HepG2 (cell line): Measurements from ENCODE around the gene GDI1. TPM values are rescaled to one million over a fixed set of nuclear protein-coding genes. Genes with fewer than 3 reads are reported as not detected.

Experiments used
- ATAC-seq: fragments of 200-7000 bp; cut with Tn5 transposase; 3 replicates; pipeline ENCODE4 v1.9.1; 2020; ENCODE audit warnings: mild to moderate bottlenecking, moderate library complexity
- BruUV-seq: library from RNA; stranded (reverse); fragments of 400-500 nt; replicated peaks from 2 replicates; lab custom pipeline; 2021; lab: Mats Ljungman, UMichigan
- CTCF ChIA-PET: fragments of 300-600 bp; formaldehyde crosslinking; extraction: SDS; loops from one replicate; lab custom pipeline; 2021; ENCODE audit warnings: low total read pairs, inconsistent platforms, low intra/inter-chr PET ratio; lab: Yijun Ruan, JAX
- POLR2A ChIA-PET: fragments of 350-600 bp; sonication (Branson Sonifier 250); formaldehyde crosslinking; loops from one replicate; lab custom pipeline; 2020; ENCODE audit warnings: antibody characterized with exemption, inconsistent platforms; lab: Yijun Ruan, JAX
- DNase-seq: peaks from one replicate; pipeline ENCODE4 v3.0.0-alpha.2; 2015; ENCODE audit warnings: low spot score
- FAIRE-seq: peaks from 3 replicates; lab custom pipeline; 2011; peaks lifted over from hg19 to GRCh38; lab: Jason Lieb, UNC
- H2AFZ ChIP-seq: one replicate; pipeline ENCODE4 v1.6.1; 2011; ENCODE audit warnings: low read length, inconsistent platforms
- H3K27ac ChIP-seq: fragments of 300-600 bp; 3 replicates; pipeline ENCODE4 v1.8.0; 2011; ENCODE audit warnings: mixed run types, mild to moderate bottlenecking, mixed read lengths, low read length, inconsistent platforms; ENCODE audit not compliant: insufficient read depth; ENCODE audit errors: extremely low read length
- H3K27me3 ChIP-seq, 2 experiments: fragments of 200-600 bp in 1 of 2; 2 replicates in 1 of 2; 3 replicates in 1 of 2; pipeline versions ENCODE4 v1.6.0 to v1.8.0; 2011; ENCODE audit warnings: low read length in 2 of 2, mild to moderate bottlenecking in 2 of 2, moderate library complexity in 2 of 2, inconsistent platforms in 1 of 2; ENCODE audit not compliant: insufficient read depth in 2 of 2, control insufficient read depth in 1 of 2
- H3K36me3 ChIP-seq, 2 experiments: fragments of 200-600 bp in 1 of 2; replicated peaks in 1 of 2; 2 replicates in 1 of 2; 3 replicates in 1 of 2; pipeline versions ENCODE4 v1.5.1 to v1.8.0; 2011; ENCODE audit warnings: low read length in 2 of 2, inconsistent platforms in 1 of 2; ENCODE audit not compliant: insufficient read depth in 2 of 2, control insufficient read depth in 1 of 2
- H3K4me1 ChIP-seq: 2 replicates; pipeline ENCODE4 v1.5.1; 2012; ENCODE audit warnings: low read length, inconsistent platforms; ENCODE audit not compliant: insufficient read depth
- H3K4me2 ChIP-seq: 2 replicates; pipeline ENCODE4 v1.6.0; 2011; ENCODE audit warnings: low read depth, low read length, inconsistent platforms
- H3K4me3 ChIP-seq, 3 experiments: fragments of 200-600 bp in 1 of 3; sonication (generic), shearing (Covaris generic) in 1 of 3; replicated peaks in 1 of 3; 2 replicates each; pipeline ENCODE4 v1.5.1; 2011 to 2016; ENCODE audit warnings: low read length in 3 of 3, inconsistent platforms in 2 of 3, low read depth in 2 of 3, mild to moderate bottlenecking in 2 of 3, control low read depth in 1 of 3, mixed read lengths in 1 of 3; ENCODE audit not compliant: insufficient read depth in 1 of 3
- H3K79me2 ChIP-seq: one replicate; pipeline ENCODE4 v1.6.1; 2011; ENCODE audit warnings: low read length, inconsistent platforms; ENCODE audit not compliant: insufficient read depth
- H3K9ac ChIP-seq: 2 replicates; pipeline ENCODE4 v1.6.0; 2011; ENCODE audit warnings: mild to moderate bottlenecking, low read depth, low read length, inconsistent platforms; ENCODE audit not compliant: insufficient read depth
- H3K9me3 ChIP-seq: 2 replicates; pipeline ENCODE4 v1.5.1; 2012; ENCODE audit warnings: mild to moderate bottlenecking, low read length
- H4K20me1 ChIP-seq: 2 replicates; pipeline ENCODE4 v1.6.0; 2011; ENCODE audit warnings: inconsistent platforms, mild to moderate bottlenecking, low read length, moderate library complexity; ENCODE audit not compliant: insufficient read depth
- ARHGAP35 ChIP-seq: sonication (generic); formaldehyde crosslinking; IDR thresholded peaks from 2 replicates; pipeline ENCODE4 v1.9.0; 2022; ENCODE audit warnings: mild to moderate bottlenecking, inconsistent platforms, moderate library complexity, missing genetic modification reagents, borderline replicate concordance
- FIP1L1 ChIP-seq: fragments of 200-400 bp; formaldehyde crosslinking; IDR thresholded peaks from 2 replicates; pipeline ENCODE4 v1.6.1; 2018; ENCODE audit warnings: low read depth, mild to moderate bottlenecking, low read length, moderate library complexity, borderline replicate concordance; ENCODE audit not compliant: insufficient read depth
- HES4 ChIP-seq: sonication (generic); formaldehyde crosslinking; IDR thresholded peaks from 2 replicates; pipeline ENCODE4 v1.9.0; 2021; ENCODE audit warnings: mild to moderate bottlenecking, missing genetic modification reagents, borderline replicate concordance
- HIVEP1 ChIP-seq: sonication (generic); formaldehyde crosslinking; IDR thresholded peaks from 2 replicates; pipeline ENCODE4 v1.4.0; 2020; ENCODE audit warnings: mild to moderate bottlenecking, missing genetic modification reagents
- PAX8 ChIP-seq: sonication (generic); formaldehyde crosslinking; IDR thresholded peaks from 2 replicates; pipeline ENCODE4 v1.8.0; 2022; ENCODE audit warnings: mild to moderate bottlenecking, missing genetic modification reagents, borderline replicate concordance
- PHF5A ChIP-seq: IDR thresholded peaks from one replicate; pipeline ENCODE4 v1.6.1; 2018; ENCODE audit warnings: low read depth, missing genetic modification reagents; ENCODE audit not compliant: unreplicated experiment
- TAF1 ChIP-seq: sonication (generic); formaldehyde crosslinking; IDR thresholded peaks from 2 replicates; pipeline ENCODE4 v1.4.0; 2020; ENCODE audit warnings: missing genetic modification reagents
- ZNF207 ChIP-seq: fragments of 450-650 bp; IDR thresholded peaks from 2 replicates; pipeline ENCODE4 v1.6.1; 2016; ENCODE audit warnings: antibody characterized with exemption, borderline replicate concordance
- ZNF274 ChIP-seq: sonication (generic); formaldehyde crosslinking; IDR thresholded peaks from 2 replicates; pipeline ENCODE4 v1.5.1; 2020; ENCODE audit warnings: mild to moderate bottlenecking, missing genetic modification reagents
- ZNF552 ChIP-seq: sonication (generic); formaldehyde crosslinking; IDR thresholded peaks from 2 replicates; pipeline ENCODE4 v1.9.0; 2022; ENCODE audit warnings: missing genetic modification reagents, mild to moderate bottlenecking, borderline replicate concordance
- ZNF558 ChIP-seq: sonication (generic); formaldehyde crosslinking; IDR thresholded peaks from 2 replicates; pipeline ENCODE4 v1.9.0; 2022; ENCODE audit warnings: mild to moderate bottlenecking, missing genetic modification reagents, borderline replicate concordance
- WGBS: methylation state at CpG from one replicate; pipeline ENCODE4 v1.1.6; 2017; ENCODE audit warnings: low lambda C conversion rate; 5-methylcytosine and 5-hydroxymethylcytosine counted together
- in situ Hi-C: cut with HindIII; loops from 2 replicates; pipeline ENCODE4 v1.10.0; 2017; ENCODE audit warnings: low pct_unique_long_range_greater_than_20kb; ENCODE audit not compliant: extremely low pct_ligation_motif_present
- intact Hi-C: fragments of 100-400 bp; cut with micrococcal nuclease; formaldehyde crosslinking; loops from one replicate; pipeline ENCODE4 v1.10.0; 2022; ENCODE audit not compliant: unreplicated experiment
- polyA plus RNA-seq, 8 experiments: library from polyadenylated mRNA; depleted of rRNA in 3 of 8; stranded (reverse) in 7 of 8; unstranded in 1 of 8; fragments of >200 nt; fragmentation: Illumina TruSeq in 4 of 8; extraction: Trizol in 4 of 8; gene quantifications; 2 replicates each; pipeline versions ENCODE4 v1.2.1 to v1.2.3, GENCODE V29; 2011 to 2016; ENCODE audit warnings: low read depth in 4 of 8, missing spikeins in 1 of 8, mixed read lengths in 1 of 8; ENCODE audit not compliant: insufficient read depth in 1 of 8
- total RNA-seq, 5 experiments: library from RNA; depleted of rRNA; stranded (reverse); fragments of >200 nt; fragmentation: Illumina TruSeq; extraction: Trizol; gene quantifications; 2 replicates each; pipeline ENCODE4 v1.2.3, GENCODE V29; 2016; ENCODE audit warnings: low read depth in 1 of 5
- TF ChIP-seq, protein P1 (sequence below): sonication (generic); formaldehyde crosslinking; IDR thresholded peaks from 2 replicates; pipeline ENCODE4 v1.4.0; 2020; ENCODE audit warnings: mild to moderate bottlenecking, low read depth, missing genetic modification reagents
- TF ChIP-seq, protein P2 (sequence below): sonication (generic); formaldehyde crosslinking; IDR thresholded peaks from 2 replicates; pipeline ENCODE4 v1.4.0; 2020; ENCODE audit warnings: mild to moderate bottlenecking, missing genetic modification reagents

Gene GDI1
- total and polyA plus RNA-seq, 2 of the 13 experiments (the other 11 are each of a cell fraction or from before 2014, with no cell fraction given): 17.4 to 105 TPM

DNA sequence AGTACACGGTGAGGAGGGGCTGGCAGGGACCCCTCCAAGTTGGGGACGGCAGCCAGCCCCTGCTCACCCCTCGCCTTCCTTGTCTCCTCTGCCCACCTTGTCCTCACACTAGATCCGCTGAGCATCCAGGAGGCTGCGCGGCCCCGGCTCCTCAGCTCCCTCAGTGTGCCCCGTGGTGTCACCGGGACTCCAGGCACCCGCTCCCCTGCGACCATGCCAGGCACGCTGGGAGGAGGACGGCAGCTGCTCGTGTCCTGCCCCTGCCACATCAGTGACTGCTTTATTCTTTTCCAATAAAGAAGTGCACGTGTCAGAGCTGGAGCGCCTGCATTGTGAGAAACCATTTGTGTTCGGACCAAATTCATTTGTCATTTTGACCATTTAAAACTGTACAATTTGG is 13.4 kb downstream of the GDI1 start:
- H4K20me1 ChIP-seq: no peaks in the 10 kb centered on the region
- no peaks in the 10 kb centered on the region for H3K79me2 ChIP-seq
- no peak overlapping the region for H3K4me2 ChIP-seq
- ChIA-PET CTCF (no interaction called here), POLR2A (no interaction called here)
- no peaks in the 10 kb centered on the region for H3K27me3 ChIP-seq
- H3K9me3 ChIP-seq: no peaks in the 10 kb centered on the region
- FAIRE-seq (no peak), DNase-seq (no peak), ATAC-seq (no peak)
- no peak overlapping the region for H2AFZ ChIP-seq
- TF ChIP-seq PAX8 (CRISPR knock-in tag) (no peak), ZNF558 (CRISPR knock-in tag) (no peak), ZNF207 (no peak), ARHGAP35 (CRISPR knock-in tag) (no peak)
- BruUV-seq: no TSS peak
- 98% methylated on average over 8 of the region's 17 CpGs for WGBS
- H3K4me1 ChIP-seq: peaks cover 3% of the 10 kb centered on the region
- no peak overlapping the region for H3K9ac ChIP-seq
- H3K36me3 ChIP-seq: no peaks in the 10 kb centered on the region; a peak in 1 of 5 replicates
- H3K27ac ChIP-seq: no peak overlapping the region
- in situ Hi-C loops: no loop called here
- intact Hi-C loops: no loop called here
- no peak overlapping the region for H3K4me3 ChIP-seq

DNA sequence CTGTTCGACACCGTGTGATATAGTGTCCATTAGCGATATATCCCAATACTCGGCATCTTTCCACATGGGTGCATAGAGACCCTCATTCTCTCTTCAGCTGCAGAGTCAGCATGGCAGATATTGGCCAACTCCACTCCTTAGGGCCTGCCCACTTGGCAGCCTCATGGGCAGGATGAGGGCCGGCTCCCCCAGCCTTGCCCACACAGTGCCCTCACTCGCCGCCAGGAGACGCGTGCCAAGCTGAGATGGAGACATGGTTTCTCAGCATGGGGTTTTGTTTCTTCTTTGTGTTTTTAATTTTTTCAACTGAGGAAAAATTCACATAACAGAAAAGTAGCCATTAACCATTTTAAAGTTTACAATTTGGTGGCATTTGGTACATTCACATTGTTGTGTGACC is 15.9 kb downstream of the GDI1 start:
- FAIRE-seq: no peak
- ATAC-seq: no peak
- Histone ChIP-seq H3K9me3 (no peaks in the 10 kb centered on the region), H3K4me3 (no peak overlapping the region), H3K27ac (no peak overlapping the region), H3K9ac (no peak overlapping the region), H2AFZ (no peak overlapping the region), H3K36me3 (no peaks in the 10 kb centered on the region), H3K4me2 (no peak overlapping the region), H3K4me1 (no peaks in the 10 kb centered on the region), H3K27me3 (no peaks in the 10 kb centered on the region), H3K79me2 (no peaks in the 10 kb centered on the region), H4K20me1 (no peaks in the 10 kb centered on the region)
- no peak for DNase-seq
- 96% methylated on average over 9 of the region's 9 CpGs for WGBS
- intact Hi-C loops (no loop called here), in situ Hi-C loops (no loop called here)
- BruUV-seq: no TSS peak
- ChIA-PET POLR2A (no interaction called here), CTCF (no interaction called here)
- TF ChIP-seq ZNF552 (CRISPR knock-in tag) (no peak), FIP1L1 (no peak), PHF5A (CRISPR knock-in tag) (no peak), ZNF274 (CRISPR knock-in tag) (no peak), HIVEP1 (no peak), HES4 (no peak), TAF1 (no peak)
- TF ChIP-seq, protein P1, sequence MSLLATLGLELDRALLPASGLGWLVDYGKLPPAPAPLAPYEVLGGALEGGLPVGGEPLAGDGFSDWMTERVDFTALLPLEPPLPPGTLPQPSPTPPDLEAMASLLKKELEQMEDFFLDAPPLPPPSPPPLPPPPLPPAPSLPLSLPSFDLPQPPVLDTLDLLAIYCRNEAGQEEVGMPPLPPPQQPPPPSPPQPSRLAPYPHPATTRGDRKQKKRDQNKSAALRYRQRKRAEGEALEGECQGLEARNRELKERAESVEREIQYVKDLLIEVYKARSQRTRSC (CRISPR knock-in tag): no peak
- TF ChIP-seq, protein P2, sequence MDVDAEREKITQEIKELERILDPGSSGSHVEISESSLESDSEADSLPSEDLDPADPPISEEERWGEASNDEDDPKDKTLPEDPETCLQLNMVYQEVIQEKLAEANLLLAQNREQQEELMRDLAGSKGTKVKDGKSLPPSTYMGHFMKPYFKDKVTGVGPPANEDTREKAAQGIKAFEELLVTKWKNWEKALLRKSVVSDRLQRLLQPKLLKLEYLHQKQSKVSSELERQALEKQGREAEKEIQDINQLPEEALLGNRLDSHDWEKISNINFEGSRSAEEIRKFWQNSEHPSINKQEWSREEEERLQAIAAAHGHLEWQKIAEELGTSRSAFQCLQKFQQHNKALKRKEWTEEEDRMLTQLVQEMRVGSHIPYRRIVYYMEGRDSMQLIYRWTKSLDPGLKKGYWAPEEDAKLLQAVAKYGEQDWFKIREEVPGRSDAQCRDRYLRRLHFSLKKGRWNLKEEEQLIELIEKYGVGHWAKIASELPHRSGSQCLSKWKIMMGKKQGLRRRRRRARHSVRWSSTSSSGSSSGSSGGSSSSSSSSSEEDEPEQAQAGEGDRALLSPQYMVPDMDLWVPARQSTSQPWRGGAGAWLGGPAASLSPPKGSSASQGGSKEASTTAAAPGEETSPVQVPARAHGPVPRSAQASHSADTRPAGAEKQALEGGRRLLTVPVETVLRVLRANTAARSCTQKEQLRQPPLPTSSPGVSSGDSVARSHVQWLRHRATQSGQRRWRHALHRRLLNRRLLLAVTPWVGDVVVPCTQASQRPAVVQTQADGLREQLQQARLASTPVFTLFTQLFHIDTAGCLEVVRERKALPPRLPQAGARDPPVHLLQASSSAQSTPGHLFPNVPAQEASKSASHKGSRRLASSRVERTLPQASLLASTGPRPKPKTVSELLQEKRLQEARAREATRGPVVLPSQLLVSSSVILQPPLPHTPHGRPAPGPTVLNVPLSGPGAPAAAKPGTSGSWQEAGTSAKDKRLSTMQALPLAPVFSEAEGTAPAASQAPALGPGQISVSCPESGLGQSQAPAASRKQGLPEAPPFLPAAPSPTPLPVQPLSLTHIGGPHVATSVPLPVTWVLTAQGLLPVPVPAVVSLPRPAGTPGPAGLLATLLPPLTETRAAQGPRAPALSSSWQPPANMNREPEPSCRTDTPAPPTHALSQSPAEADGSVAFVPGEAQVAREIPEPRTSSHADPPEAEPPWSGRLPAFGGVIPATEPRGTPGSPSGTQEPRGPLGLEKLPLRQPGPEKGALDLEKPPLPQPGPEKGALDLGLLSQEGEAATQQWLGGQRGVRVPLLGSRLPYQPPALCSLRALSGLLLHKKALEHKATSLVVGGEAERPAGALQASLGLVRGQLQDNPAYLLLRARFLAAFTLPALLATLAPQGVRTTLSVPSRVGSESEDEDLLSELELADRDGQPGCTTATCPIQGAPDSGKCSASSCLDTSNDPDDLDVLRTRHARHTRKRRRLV: no peak
